GM21576 (cell line): ENCODE results near the gene KLHDC3.
A peak's percentile ranks its signal among the peaks of the same experiment; 100 is the strongest.
"Not testable (repeated sequence)": the region's sequence is repeated elsewhere in the genome, so short reads cannot be mapped to it uniquely, and the experiment has no call there.

Experiments
- ATAC-seq: cut with Tn5 transposase; IDR thresholded peaks from one replicate; pipeline ENCODE4 v1.9.1; 2021; ENCODE audit warnings: mild to moderate bottlenecking, moderate library complexity; ENCODE audit not compliant: unreplicated experiment

Gene KLHDC3

GRCh38 chr6:42988486-42989020, 25.5 kb upstream of the KLHDC3 start:
- no peak for ATAC-seq

GRCh38 chr6:42989923-42990322, 24.1 kb upstream of the KLHDC3 start:
- no peak for ATAC-seq

GRCh38 chr6:42993445-42993844, 20.6 kb upstream of the KLHDC3 start:
- ATAC-seq, result no peak

- no peak for ATAC-seq
These were observed 17.5 kb upstream of the KLHDC3 start for GRCh38 chr6:42996513-42996912.

GRCh38 chr6:42998205-42998604, 15.8 kb upstream of the KLHDC3 start:
- not testable (repeated sequence) for ATAC-seq

- ATAC-seq, result no peak
These were observed 12.2 kb upstream of the KLHDC3 start for GRCh38 chr6:43001843-43002242.

- no peak for ATAC-seq
These were observed 8.2 kb upstream of the KLHDC3 start for GRCh38 chr6:43005844-43006243.

GRCh38 chr6:43006251-43006650, 7.8 kb upstream of the KLHDC3 start:
- ATAC-seq, result no peak

- no peak for ATAC-seq
These were observed 6.9 kb upstream of the KLHDC3 start for GRCh38 chr6:43007126-43007525.

- no peak for ATAC-seq
These were observed 4.9 kb upstream of the KLHDC3 start for GRCh38 chr6:43009124-43009523.

- no peak for ATAC-seq
These were observed 2.8 kb upstream of the KLHDC3 start for GRCh38 chr6:43011207-43011606.

- no peak for ATAC-seq
These were observed 1.7 kb upstream of the KLHDC3 start for GRCh38 chr6:43012364-43012763.

GRCh38 chr6:43013097-43013842, 779 bp upstream of the KLHDC3 start:
- ATAC-seq, result peak; percentile 4

- ATAC-seq, result no peak
These were observed 423 bp downstream of the KLHDC3 start for GRCh38 chr6:43014434-43014909.

- ATAC-seq, result no peak
These were observed 2.3 kb downstream of the KLHDC3 start for GRCh38 chr6:43016176-43016942.

- no peak for ATAC-seq
These were observed 2.9 kb downstream of the KLHDC3 start for GRCh38 chr6:43016943-43017334.

- no peak for ATAC-seq
These were observed 5.1 kb downstream of the KLHDC3 start for GRCh38 chr6:43019152-43019551.

GRCh38 chr6:43020052-43020705, 6.1 kb downstream of the KLHDC3 start:
- ATAC-seq, result no peak

GRCh38 chr6:43020847-43021246, 6.8 kb downstream of the KLHDC3 start:
- ATAC-seq, result no peak

GRCh38 chr6:43021270-43022047, 7.4 kb downstream of the KLHDC3 start, which contains the start of gene RRP36:
Gene RRP36 (plus strand): TSS chr6:43021623. CDS start chr6:43021655, 32 bp downstream.
- ATAC-seq, result peak; percentile 63
